HepG2 (cell line): ENCODE data around the gene FKBP8. TPM values are rescaled to one million over a fixed set of nuclear protein-coding genes. Genes with fewer than 3 reads are reported as not detected.

ENCODE experiments used
- BRF2 ChIP-seq: sonication (generic); formaldehyde crosslinking; IDR thresholded peaks from 2 replicates; pipeline ENCODE4 v1.8.1; 2022; ENCODE audit warnings: mild to moderate bottlenecking, missing genetic modification reagents
- HMGXB3 ChIP-seq: sonication (generic); formaldehyde crosslinking; IDR thresholded peaks from 2 replicates; pipeline ENCODE4 v1.4.0; 2020; ENCODE audit warnings: missing genetic modification reagents, borderline replicate concordance
- HNRNPUL1 ChIP-seq: fragments of 200-400 bp; formaldehyde crosslinking; IDR thresholded peaks from 2 replicates; pipeline ENCODE4 v1.6.1; 2017; ENCODE audit warnings: low read depth, mild to moderate bottlenecking, low read length, moderate library complexity
- HOXA9 ChIP-seq: sonication (generic); formaldehyde crosslinking; IDR thresholded peaks from 2 replicates; pipeline ENCODE4 v1.8.1; 2022; ENCODE audit warnings: missing genetic modification reagents, mild to moderate bottlenecking, moderate library complexity, borderline replicate concordance
- LRRFIP1 ChIP-seq: sonication (generic); formaldehyde crosslinking; conservative IDR thresholded peaks from 2 replicates; pipeline ENCODE4 v1.4.0; 2020; ENCODE audit warnings: missing genetic modification reagents
- NR0B2 ChIP-seq: sonication (generic); formaldehyde crosslinking; IDR thresholded peaks from 2 replicates; pipeline ENCODE4 v1.4.0; 2020; ENCODE audit warnings: mild to moderate bottlenecking, missing genetic modification reagents
- NR2F1 ChIP-seq, 2 experiments: fragments of 450-650 bp in 1 of 2; formaldehyde crosslinking in 1 of 2; IDR thresholded peaks; 2 replicates each; pipeline versions ENCODE4 v1.5.0 to v1.6.1; 2016 to 2020; ENCODE audit warnings: mild to moderate bottlenecking in 1 of 2, missing compliant biosample characterization in 1 of 2, missing genetic modification reagents in 1 of 2, moderate library complexity in 1 of 2
- RARG ChIP-seq: sonication (generic); formaldehyde crosslinking; IDR thresholded peaks from 2 replicates; pipeline ENCODE4 v1.4.0; 2020; ENCODE audit warnings: low read depth, mild to moderate bottlenecking, missing genetic modification reagents
- TEAD3 ChIP-seq: optimal IDR thresholded peaks from 2 replicates; pipeline ENCODE3; 2016; ENCODE audit warnings: borderline replicate concordance
- ZBTB25 ChIP-seq: IDR thresholded peaks from 2 replicates; pipeline ENCODE4 v1.6.1; 2018; ENCODE audit warnings: missing genetic modification reagents
- ZFP36 ChIP-seq: fragments of 150-350 bp; IDR thresholded peaks from 2 replicates; pipeline ENCODE4 v1.6.1; 2018; ENCODE audit warnings: borderline replicate concordance, low read length, low read depth; ENCODE audit not compliant: partially characterized antibody
- ZFP62 ChIP-seq: sonication (generic); formaldehyde crosslinking; IDR thresholded peaks from 2 replicates; pipeline ENCODE4 v1.4.0; 2020; ENCODE audit warnings: missing genetic modification reagents
- ZNF138 ChIP-seq: sonication (generic); formaldehyde crosslinking; IDR thresholded peaks from 2 replicates; pipeline ENCODE4 v1.5.0; 2020; ENCODE audit warnings: mild to moderate bottlenecking, low read depth, missing genetic modification reagents
- ZNF770 ChIP-seq: sonication (generic); formaldehyde crosslinking; IDR thresholded peaks from 2 replicates; pipeline ENCODE4 v1.5.0; 2020; ENCODE audit warnings: mild to moderate bottlenecking, missing genetic modification reagents
- ZNF883 ChIP-seq: sonication (generic); formaldehyde crosslinking; IDR thresholded peaks from 2 replicates; pipeline ENCODE4 v1.5.1; 2020; ENCODE audit warnings: mild to moderate bottlenecking, missing genetic modification reagents; ENCODE audit errors: not compliant biosample characterization
- polyA plus RNA-seq, 8 experiments: library from polyadenylated mRNA; depleted of rRNA in 3 of 8; stranded (reverse) in 7 of 8; unstranded in 1 of 8; fragments of >200 nt; fragmentation: Illumina TruSeq in 4 of 8; extraction: Trizol in 4 of 8; gene quantifications; 2 replicates each; pipeline versions ENCODE4 v1.2.1 to v1.2.3, GENCODE V29; 2011 to 2016; ENCODE audit warnings: low read depth in 4 of 8, missing spikeins in 1 of 8, mixed read lengths in 1 of 8; ENCODE audit not compliant: insufficient read depth in 1 of 8
- total RNA-seq, 5 experiments: library from RNA; depleted of rRNA; stranded (reverse); fragments of >200 nt; fragmentation: Illumina TruSeq; extraction: Trizol; gene quantifications; 2 replicates each; pipeline ENCODE4 v1.2.3, GENCODE V29; 2016; ENCODE audit warnings: low read depth in 1 of 5

FKBP8 gene
- total and polyA plus RNA-seq, 2 of the 13 experiments (the other 11 are each of a cell fraction or from before 2014, with no cell fraction given) = 81.7 to 93.9 TPM

GRCh38 chr19:18590273-18591272, 47.2 kb upstream of the FKBP8 start (continued):
- TF ChIP-seq ZBTB25 (CRISPR knock-in tag) (no peak), HOXA9 (CRISPR knock-in tag) (no peak), ZNF138 (no peak), ZFP62 (CRISPR knock-in tag) (no peak), TEAD3 (CRISPR knock-in tag) (no peak), ZNF883 (CRISPR knock-in tag) (no peak), LRRFIP1 (CRISPR knock-in tag) (no peak), HNRNPUL1 (no peak), NR0B2 (CRISPR knock-in tag) (no peak), RARG (CRISPR knock-in tag) (no peak), HMGXB3 (CRISPR knock-in tag) (no peak; the same call in 1 of the 2 replicates), NR2F1 (CRISPR knock-in tag; IDR thresholded peaks at IDR 0.05) (no peak), BRF2 (CRISPR knock-in tag) (no peak), ZFP36 (no peak), ZNF770 (no peak)
